Right lobe of liver (tissue), 6 donors: ENCODE measurements around the gene ELMOD3. TPM values are rescaled to one million over a fixed set of nuclear protein-coding genes. Genes with fewer than 3 reads are reported as not detected.
A peak's percentile ranks its signal among the peaks of the same experiment; 100 is the strongest.
"Not testable (repeated sequence)": the region's sequence is repeated elsewhere in the genome, so short reads cannot be mapped to it uniquely, and the experiment has no call there.

ENCODE experiments used
- ATAC-seq, 4 donors: fragments of 200-7000 bp; cut with Tn5 transposase; one replicate each; pipeline ENCODE4 v1.9.1; 2020; ENCODE audit warnings: mild to moderate bottlenecking in 4 of 4, moderate library complexity in 4 of 4
- DNase-seq, 3 donors: peaks; one replicate each; pipeline ENCODE4 v3.0.0-alpha.2; 2020
- H3K27ac ChIP-seq, 3 donors: fragments of 200-600 bp; one replicate each; pipeline ENCODE4 v1.8.0; 2022
- H3K27me3 ChIP-seq, 2 donors: fragments of 200-600 bp; one replicate each; pipeline ENCODE4 v1.8.0; 2022
- H3K36me3 ChIP-seq, 4 donors: fragments of 200-600 bp; sonication (generic) in 1 of 4; one replicate each; pipeline versions ENCODE4 v1.5.1 to v1.8.0; 2017 to 2022; ENCODE audit warnings: control low read depth in 1 of 4
- H3K4me1 ChIP-seq, 4 donors: fragments of 200-600 bp; sonication (generic) in 1 of 4; one replicate each; pipeline versions ENCODE4 v1.5.1 to v1.8.0; 2017 to 2022; ENCODE audit warnings: control low read depth in 1 of 4
- H3K4me3 ChIP-seq, 3 donors: fragments of 200-600 bp; one replicate each; pipeline ENCODE4 v1.8.0; 2022
- H3K9me3 ChIP-seq, 4 donors: fragments of 200-600 bp; sonication (generic) in 1 of 4; one replicate each; pipeline versions ENCODE4 v1.5.1 to v1.8.0; 2017 to 2022; ENCODE audit warnings: control low read depth in 1 of 4
- POLR2A ChIP-seq: fragments of 450-650 bp; IDR thresholded peaks from one replicate; pipeline ENCODE4 v1.6.1; 2017; ENCODE audit warnings: antibody characterized with exemption, mild to moderate bottlenecking
- WGBS: methylation state at CpG from one replicate; pipeline ENCODE4 v1.1.6; 2018; ENCODE audit warnings: low coverage, low lambda C conversion rate; ENCODE audit not compliant: insufficient coverage; ENCODE audit errors: missing lambda C conversion rate; 5-methylcytosine and 5-hydroxymethylcytosine counted together
- intact Hi-C, 2 donors: fragments of 100-400 bp; cut with DNase I; formaldehyde crosslinking; loops; one replicate each; pipeline versions ENCODE4 v1.11.2 to v1.14.1; 2022
- total RNA-seq, 6 experiments: library from RNA; depleted of rRNA in 2 of 6; stranded (reverse); fragments of >200 nt in 2 of 6; fragmentation: NEBNext Ultra II Directional in 3 of 6; extraction: Animal tissue kit (Norgen Biotek cat#: 25700) in 3 of 6; gene quantifications; one replicate each; pipeline versions ENCODE4 v1.1.0 to v1.2.4, GENCODE V29; 2016 to 2023
- TF ChIP-seq, protein P1 (sequence below), 4 donors: fragments of 200-600 bp in 3 of 4; fragments of 450-650 bp in 1 of 4; IDR thresholded peaks; one replicate each; pipeline versions ENCODE4 v1.5.1 to v1.8.0; 2016 to 2022; ENCODE audit warnings: antibody characterized with exemption in 4 of 4, mild to moderate bottlenecking in 2 of 4
- donor health status: DM: no; HTN: yes; CAD: no.
- donor health status: DM: no; HTN: no; CAD: no.
- donor health status: DM: no; HTN: no; CAD: no.
- donor health status: DM: no; HTN: yes; CAD: no.
- donor health status: DM: no; HTN: yes; CAD: no.

Gene ELMOD3
- total RNA-seq, 6 experiments from 2014 or later, result 7.4 to 12.8 (median 9.5) TPM

DNA sequence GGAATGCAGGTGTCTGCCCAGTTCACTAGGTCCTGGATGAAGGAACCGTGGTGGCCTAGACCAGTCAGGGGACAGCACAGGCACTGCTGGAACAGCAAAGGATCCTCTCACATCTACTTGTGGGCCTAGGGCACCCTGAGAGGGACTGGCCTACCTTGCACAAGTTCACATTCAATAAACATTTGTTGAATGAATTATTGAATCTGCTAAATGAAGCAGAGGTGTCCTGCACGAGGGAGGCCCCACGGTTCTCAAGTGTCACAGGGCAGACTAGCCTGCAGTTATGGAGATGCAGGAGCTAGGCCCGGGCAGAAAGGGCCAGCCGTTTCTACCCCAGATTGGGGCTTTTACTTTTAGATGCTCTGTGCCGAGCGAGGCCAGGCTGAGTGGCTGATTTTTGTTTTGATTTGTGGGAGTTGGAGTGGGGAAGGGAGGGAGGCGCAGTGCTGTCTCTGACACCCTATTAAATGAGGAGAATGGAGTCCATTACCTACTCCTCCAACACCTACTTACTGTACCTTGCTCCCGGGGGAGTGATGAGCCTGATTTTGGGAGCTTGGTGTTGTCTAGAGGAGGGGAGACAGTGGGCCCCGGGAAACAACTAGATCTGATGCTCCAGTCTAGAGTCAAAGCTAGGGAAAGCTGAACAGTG, 82.4 kb downstream of the ELMOD3 start:
- WGBS, result 56% methylated on average over 5 of the region's 10 CpGs
- Histone ChIP-seq H3K4me3 (peak overlapping the region in 1 of 3 donors; percentile 52), H3K27ac (peak overlapping the region; percentile 85 to 88 (median 85)), H3K4me1 (peaks cover 0 to 51% (median 16%) of the 10 kb centered on the region in 4 donors), H3K27me3 (no peaks in the 10 kb centered on the region), H3K36me3 (no peaks in the 10 kb centered on the region), H3K9me3 (no peaks in the 10 kb centered on the region)
- intact Hi-C loops, result no loop called here
- TF ChIP-seq POLR2A, result no peak
- TF ChIP-seq, protein P1, sequence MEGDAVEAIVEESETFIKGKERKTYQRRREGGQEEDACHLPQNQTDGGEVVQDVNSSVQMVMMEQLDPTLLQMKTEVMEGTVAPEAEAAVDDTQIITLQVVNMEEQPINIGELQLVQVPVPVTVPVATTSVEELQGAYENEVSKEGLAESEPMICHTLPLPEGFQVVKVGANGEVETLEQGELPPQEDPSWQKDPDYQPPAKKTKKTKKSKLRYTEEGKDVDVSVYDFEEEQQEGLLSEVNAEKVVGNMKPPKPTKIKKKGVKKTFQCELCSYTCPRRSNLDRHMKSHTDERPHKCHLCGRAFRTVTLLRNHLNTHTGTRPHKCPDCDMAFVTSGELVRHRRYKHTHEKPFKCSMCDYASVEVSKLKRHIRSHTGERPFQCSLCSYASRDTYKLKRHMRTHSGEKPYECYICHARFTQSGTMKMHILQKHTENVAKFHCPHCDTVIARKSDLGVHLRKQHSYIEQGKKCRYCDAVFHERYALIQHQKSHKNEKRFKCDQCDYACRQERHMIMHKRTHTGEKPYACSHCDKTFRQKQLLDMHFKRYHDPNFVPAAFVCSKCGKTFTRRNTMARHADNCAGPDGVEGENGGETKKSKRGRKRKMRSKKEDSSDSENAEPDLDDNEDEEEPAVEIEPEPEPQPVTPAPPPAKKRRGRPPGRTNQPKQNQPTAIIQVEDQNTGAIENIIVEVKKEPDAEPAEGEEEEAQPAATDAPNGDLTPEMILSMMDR (IDR thresholded peaks at IDR 0.05), result no peak
- DNase-seq (no peak), ATAC-seq (no peak)

DNA sequence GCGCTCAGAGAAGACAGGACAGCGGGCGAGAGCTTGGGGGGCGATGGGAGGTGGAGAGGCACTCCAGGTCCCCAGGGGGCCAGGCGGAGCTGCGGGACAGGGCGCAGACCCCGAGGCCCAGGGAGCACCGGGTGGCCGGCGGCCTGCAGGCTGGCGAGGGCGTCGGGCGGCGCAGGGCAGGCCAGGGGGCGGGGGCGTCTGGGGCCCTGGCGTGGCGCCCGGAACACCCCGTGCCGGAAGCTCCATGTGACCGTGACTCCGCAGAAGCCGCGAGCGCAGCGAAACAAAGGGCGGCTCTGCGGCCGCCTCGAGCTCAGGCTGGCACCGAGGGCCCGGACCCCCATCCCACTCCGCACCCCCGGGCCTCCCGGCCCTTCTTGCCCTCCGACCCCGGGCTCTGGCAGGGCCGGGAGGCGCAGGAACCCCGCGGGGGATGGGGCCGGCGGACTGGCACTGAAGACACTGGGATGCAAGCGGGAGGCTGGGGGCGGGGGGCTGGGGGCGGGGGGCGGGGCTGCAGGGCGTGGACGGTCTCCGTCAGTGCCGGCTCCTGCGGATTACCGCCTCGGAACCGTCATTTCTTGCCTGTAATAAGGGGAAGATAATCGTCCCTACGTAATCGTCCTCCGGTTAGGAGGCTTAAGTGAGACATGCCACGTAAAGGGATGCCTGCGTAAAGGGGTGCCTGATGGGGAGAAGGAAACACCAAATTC, 83.1 kb downstream of the ELMOD3 start:
- ATAC-seq (peak; percentile 75 to 84 (median 81)), DNase-seq (peak; percentile 89 to 90 (median 90))
- Histone ChIP-seq H3K27me3 (no peaks in the 10 kb centered on the region), H3K4me3 (peak overlapping the region; percentile 38 to 52 (median 41)), H3K4me1 (peaks cover 0 to 51% (median 16%) of the 10 kb centered on the region in 4 donors), H3K9me3 (no peaks in the 10 kb centered on the region), H3K27ac (peak overlapping the region; percentile 85 to 88 (median 85)), H3K36me3 (no peaks in the 10 kb centered on the region)
- TF ChIP-seq POLR2A, result peak; percentile 92
- TF ChIP-seq, protein P1 (IDR thresholded peaks at IDR 0.05), result no peak
- WGBS, result 22% methylated on average over 21 of the region's 64 CpGs
- intact Hi-C loops, result no loop called here

DNA sequence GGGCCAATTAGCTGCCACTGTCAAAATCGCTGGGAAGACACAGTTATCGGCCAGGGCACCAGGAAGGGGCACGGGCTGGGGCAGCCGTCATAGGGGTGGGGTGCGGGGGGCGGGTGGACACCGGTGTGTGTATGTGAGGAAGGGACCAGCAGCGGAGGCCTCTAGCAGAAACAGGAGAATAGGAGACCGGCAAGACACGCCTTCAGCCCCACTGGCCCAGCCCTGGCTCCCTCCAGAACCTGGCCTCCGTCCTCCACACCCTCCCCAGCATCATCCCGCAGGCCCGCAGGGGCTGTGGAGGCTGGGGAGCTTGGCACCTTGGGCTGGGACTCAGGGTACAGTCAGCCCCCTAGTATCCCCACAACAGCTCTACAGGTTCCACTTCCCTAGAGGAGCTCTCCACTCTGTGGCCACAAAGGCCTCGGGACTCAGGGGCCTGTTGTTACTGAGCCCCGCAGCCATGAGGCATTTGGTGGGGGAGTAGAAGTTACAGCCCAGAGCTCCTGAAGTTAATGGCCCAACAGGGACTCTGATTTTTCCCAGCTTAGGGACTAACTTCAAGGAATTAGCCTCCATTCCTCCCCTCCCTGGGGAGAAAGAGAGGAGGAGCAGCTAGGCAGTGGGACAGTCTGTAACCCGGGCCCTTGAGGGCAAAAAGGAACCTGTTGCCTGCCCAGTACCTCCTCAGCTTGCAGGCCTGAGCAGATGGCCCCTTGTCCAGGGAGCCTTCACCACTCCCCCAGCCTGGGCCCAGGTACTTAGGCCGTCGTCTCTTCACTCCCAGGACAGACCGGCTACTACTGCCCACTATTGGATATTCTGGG, 83.8 kb downstream of the ELMOD3 start:
- H3K4me3 ChIP-seq, result peak overlapping the region in 2 of 3 donors; percentile 41 to 52
- DNase-seq, result peak in 1 of 3 donors; percentile 25
- peaks cover 0 to 44% (median 16%) of the 10 kb centered on the region in 4 donors for H3K4me1 ChIP-seq
- TF ChIP-seq, protein P1 (IDR thresholded peaks at IDR 0.05), result no peak
- no peak for TF ChIP-seq POLR2A
- ATAC-seq, result peak; percentile 0 to 15 (median 8)
- intact Hi-C loops, result no loop called here
- peak overlapping the region; percentile 85 to 88 (median 85) for H3K27ac ChIP-seq
- H3K27me3 ChIP-seq, result no peaks in the 10 kb centered on the region
- 57% methylated on average over 5 of the region's 19 CpGs for WGBS
- H3K36me3 ChIP-seq, result no peaks in the 10 kb centered on the region
- no peaks in the 10 kb centered on the region for H3K9me3 ChIP-seq

DNA sequence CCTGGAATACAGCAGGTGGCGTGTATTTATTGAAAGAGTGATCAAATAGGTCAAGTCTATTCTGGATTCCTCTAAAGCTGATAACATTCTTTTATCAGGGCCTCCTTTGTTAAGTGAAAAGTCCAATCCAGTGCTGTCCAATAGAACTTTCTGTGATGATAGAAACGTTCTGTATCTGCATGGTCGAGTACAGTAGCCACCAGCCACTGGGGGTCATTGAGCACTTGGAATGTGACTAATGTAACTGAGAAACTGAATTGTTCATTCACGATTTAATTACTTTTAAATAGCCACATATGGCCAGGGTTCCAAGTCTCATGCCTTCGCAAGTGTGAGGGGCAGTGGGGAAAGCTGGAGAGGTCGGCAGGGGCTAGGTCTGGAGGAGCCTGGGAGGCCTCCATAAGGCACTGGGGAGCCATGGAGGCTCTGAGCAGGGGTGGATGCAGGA, 84.5 kb downstream of the ELMOD3 start:
- DNase-seq (no peak), ATAC-seq (no peak)
- TF ChIP-seq, protein P1 (IDR thresholded peaks at IDR 0.05), result no peak
- TF ChIP-seq POLR2A, result no peak
- Histone ChIP-seq H3K9me3 (no peaks in the 10 kb centered on the region), H3K4me1 (peaks cover 0 to 38% (median 13%) of the 10 kb centered on the region in 4 donors), H3K36me3 (no peaks in the 10 kb centered on the region), H3K27me3 (no peaks in the 10 kb centered on the region), H3K4me3 (no peak overlapping the region), H3K27ac (peak overlapping the region; percentile 85 to 88 (median 85))
- intact Hi-C loops, result no loop called here
- 64% methylated on average over 4 of the region's 6 CpGs for WGBS

DNA sequence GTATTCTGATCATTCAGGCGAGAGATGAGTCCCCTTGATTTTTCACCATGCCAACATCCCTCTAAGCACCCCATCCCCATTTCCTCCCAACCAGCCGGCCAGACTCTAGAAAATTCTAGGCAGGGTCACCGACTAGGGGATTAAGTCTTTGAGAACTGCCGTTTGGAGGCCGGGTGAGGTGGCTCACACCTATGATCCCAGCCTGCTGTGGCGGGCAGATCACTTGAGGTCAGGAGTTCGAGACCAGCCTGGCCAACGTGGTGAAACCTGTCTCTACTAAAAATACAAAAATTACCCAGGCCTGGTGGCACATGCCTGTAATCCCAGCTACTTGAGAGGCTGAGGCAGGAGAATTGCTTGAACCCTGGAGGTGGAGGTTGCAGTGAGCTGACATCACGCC, 85.0 kb downstream of the ELMOD3 start:
- H3K27ac ChIP-seq, H3K4me3 ChIP-seq, H3K36me3 ChIP-seq, H3K9me3 ChIP-seq, intact Hi-C loops, H3K27me3 ChIP-seq, DNase-seq, ATAC-seq: not testable (repeated sequence)
- H3K4me1 ChIP-seq, result peaks cover 0 to 33% (median 13%) of the 10 kb centered on the region in 4 donors
- WGBS, result 78% methylated on average over 7 of the region's 9 CpGs
